KG1 (cell line): Measurements from ENCODE around the gene WDR26.
"Not testable (repeated sequence)": the region's sequence is repeated elsewhere in the genome, so short reads cannot be mapped to it uniquely, and the experiment has no call there.

Experiments
- DNase-seq: peaks from one replicate; lab custom pipeline; 2025; lab: John Stamatoyannopoulos, UW

Gene WDR26

DNA sequence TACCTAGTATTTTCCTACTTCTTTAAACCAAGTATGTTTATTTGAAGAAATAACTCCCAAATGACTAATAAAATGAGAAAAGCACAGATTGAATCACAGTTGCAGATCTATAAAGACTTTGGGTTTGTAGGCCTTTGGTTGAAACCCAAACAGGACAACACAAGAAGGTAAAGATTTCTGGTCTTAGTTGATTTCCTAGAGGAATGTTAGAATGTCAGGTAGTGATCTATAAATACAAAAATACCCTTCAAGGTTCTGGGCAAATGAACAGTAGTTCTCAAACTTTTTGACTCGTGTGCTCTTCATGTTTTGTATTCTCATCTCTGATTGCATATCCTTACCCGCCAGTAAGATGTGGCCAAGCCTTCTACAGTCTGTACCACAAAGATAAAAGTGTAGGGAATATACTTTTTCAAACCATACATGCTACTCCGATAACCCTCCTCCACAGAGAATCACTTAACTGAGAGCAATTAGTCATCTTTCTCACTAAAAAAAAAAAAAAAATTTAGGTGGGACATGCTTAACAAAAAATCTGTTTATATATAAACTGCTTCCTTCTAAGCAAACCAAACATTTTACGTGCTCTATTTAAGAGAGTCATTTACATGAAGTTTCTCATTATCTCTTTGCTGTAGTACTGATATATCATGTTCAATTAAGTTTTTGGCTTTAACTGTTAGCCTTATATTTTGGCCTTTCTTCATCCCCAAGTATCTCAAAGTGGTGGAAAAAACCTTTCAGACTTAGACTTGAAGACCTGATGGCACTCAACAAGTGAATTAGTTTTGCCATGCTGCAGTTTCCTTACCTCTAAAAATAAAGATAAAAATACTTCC, 42.0 kb downstream of the WDR26 start:
- no peak for DNase-seq

DNA sequence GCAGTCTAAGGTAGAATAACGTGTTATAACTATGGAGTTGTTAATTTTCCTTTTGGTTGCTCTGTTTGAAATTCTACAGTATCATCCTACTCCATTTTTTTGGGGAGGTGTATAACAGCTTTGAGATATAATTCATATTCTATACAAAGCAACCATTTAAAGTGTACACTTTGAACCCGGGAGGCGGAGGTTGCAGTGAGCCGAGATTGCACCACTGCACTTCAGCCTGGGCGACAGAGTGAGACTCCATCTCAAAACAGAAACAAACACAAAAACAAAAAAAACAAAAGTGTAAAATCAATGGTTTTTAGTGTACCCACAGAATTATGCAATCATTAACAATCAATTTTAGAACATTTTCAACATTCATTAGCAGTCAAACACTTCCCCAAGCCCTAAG, 44.1 kb downstream of the WDR26 start:
- no peak for DNase-seq

DNA sequence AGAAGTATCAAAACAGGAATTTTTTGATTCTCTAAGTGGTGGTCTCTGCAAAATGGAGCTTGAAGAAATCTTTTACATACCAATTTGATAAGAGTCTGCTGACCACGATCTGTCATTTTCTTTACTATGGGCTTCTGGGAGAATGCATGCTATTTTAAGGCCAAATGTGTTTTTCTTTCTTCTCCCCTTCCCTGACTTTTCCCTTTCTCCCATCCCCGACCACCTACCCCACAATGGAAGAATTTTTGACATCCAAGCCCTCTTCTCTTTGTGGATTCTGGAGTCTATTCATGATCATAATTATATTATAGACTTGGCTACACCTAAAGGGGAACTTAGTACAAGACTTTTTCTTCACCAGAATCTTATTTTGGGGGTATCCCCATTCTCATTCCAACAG, 46.7 kb downstream of the WDR26 start:
- DNase-seq = no peak

DNA sequence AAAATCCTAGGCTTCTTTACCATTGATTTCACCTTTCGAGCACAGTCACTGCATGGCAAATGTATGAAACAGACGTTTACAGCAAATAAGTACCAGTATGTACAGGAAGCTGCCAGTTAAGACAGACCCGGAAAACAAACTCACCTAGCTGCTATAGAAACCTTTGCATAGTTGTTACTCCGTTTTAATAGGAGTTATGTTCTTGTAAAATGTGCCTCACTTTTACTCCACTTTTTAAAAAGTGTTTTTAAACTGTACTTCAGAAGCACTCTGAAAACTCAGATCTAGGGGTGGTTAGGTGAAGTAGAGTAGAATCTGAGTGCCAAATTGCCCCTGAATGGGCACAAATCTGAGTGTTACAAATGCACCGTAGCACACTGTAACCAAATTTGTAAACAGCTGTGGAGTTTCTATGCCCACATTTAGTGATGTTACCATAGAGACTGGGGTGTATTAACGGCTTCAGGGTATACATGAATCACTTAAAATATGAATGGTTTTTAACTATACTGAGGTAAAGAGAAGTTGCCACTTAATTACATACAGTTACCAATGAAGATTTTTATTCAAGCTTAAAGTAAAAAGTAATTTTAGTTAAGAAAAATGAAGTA, 47.2 kb downstream of the WDR26 start:
- DNase-seq = no peak

DNA sequence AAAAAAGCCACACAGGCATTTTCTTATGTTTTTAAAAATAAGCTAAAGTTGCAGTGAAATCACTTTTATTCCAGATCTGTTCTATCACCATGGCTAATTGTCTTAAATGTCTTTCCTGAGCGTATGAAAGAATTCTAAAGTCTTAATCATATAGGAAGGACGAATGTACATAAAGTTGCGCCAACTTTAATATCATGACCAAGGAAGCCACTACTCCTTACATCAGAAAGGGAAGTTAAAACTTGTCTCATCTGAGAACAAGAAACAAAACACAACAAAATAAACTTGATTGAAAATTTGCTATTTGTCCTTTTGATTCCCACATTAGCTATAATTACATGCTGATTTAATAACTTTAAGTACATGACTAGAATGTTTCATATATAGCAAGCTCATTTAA, 51.4 kb downstream of the WDR26 start:
- DNase-seq = no peak

DNA sequence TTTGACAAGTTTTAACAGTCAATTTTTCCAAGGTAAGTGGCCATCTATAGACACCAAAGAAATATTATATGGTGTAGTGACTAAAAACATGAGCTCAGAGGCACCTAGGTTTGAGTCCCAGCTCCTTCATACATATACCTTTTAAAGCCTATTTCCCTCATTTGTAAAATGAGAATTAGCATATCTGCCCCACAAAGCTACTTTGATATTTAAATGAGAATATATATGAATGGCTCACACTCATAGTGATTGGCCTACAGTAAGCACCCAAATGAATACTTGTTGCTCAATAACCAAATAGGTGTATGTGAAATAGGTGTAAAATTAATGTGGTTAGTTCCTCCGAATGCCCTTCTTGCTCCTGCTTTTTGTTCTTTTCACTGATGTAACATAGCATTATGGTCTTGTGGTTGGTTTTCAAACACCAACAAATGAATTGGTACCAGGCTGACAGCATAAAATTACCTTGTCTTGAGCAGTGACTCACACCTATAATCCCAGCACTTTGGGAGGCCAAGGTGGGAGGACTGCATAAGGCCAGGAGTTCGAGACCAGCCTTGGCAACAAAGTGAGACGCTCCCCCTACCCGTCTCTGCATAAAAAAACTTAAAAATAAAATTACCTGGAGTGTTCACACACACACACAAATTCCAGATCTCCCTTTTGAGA, 52.6 kb downstream of the WDR26 start:
- DNase-seq = no peak

DNA sequence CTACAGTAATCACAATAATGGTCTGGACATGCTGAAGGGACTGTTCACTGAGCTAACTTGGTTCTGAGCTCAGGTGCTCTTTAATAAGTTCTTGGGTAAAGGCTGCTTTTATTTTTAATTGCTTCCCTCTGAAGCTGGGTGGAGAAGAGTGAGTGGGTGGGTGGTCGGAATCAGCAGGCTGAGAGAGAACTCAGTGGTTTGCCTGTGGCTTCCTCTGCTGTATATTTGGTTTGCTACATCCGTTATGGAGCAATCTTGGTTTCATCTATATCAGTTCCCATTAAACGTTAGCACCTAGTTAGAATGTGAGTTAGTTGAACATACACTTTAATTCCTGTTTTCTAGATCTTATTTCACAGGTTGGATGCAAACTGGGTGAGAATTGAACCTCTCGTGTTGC, 54.6 kb downstream of the WDR26 start:
- peak; percentile 64 for DNase-seq

DNA sequence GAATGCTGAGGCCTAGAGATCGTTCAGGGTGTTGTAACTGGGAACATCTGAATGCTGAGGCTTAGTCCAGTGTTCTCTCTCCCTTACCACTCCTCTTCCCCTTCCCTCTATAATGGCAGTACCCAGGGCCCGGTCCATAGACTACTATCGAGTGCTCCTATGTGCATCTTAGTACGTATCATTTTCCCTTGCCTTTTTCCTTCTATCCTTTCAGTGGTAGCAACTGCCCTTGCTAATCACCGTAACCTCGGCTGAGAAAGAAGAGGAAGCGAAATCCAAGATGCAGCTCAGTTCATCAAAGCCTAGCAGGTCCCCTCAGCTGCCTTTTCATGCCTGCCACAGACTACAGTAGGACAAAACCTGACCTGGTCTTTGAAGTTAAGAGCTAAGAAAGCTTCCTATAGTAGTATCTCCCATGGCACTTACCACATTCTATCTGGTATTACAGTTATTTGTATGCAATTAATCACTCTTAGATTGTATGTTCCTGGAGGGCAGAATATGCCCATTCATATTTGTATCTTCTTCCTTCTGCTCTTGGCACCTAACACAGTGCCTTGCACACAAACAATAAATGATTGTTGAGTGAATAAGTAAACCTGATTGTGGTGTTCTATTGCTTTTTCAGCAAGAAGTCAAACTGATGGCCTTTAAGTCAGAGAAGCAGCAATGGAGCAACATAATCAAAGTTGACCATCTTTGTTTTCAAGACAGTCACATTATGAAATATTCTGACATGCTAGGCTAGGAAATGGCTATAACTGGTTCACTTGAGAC, 55.6 kb downstream of the WDR26 start:
- DNase-seq = no peak

DNA sequence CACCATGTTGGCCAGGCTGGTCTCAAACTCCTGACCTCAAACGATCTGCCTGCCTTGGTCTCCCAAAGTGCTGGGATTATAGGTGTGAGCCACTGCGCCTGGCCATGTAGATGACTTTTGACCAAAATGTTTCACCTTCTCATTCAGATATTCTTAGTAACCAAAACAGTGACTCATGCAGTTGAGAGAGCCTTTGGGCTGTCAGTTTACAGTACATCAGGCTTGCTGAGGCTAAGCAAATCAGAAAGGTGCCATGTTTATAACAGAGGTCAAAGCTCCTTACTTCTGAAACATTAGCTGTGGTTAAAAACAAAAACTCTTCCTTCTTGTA, 57.0 kb downstream of the WDR26 start:
- DNase-seq = no peak

DNA sequence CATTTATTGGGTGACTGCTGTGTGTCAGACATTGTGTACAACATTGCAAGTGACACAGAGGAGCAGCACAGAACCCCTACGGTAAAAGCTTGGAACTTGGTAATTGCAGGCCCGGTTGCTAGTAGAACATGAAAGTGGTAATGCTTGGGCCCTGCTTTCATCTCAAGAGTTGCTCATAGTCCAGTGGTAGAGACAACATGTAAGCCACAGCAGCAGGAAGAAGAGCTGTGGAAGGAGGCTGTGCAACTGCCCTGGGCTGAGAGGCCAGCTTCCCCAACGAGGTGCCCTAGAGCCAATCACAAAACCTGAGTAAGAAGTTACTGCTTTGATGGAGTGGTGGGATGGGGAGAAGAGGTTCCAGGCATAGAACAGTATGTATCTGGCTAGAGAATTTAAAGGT, 59.5 kb downstream of the WDR26 start:
- DNase-seq = no peak

DNA sequence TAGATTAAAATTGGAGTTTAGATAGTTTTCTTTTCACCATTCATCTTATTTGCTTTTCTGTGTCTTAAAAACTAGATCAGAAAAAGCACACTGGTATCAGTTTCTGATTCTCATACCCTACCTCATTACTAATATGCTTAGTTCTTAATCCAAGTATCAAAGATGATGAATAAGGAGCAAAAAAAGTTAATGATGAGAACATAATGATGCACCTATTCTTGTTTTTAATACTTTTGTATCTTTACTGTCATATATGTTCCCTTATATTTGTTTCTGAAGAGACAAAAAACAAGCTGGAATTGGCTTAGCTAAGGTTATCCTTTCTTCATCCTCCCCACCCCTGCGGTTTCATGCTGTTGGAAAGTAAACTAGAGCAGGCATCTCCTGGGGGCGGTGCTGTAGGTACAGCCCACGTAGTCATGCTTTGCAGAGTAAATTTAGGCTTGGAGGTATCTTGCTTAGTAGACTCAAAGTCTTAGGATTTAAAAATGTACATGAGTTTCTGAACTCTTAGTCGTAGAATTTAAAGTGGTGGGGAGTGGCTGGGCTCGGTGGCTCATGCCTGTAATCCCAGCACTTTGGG, 61.5 kb downstream of the WDR26 start:
- DNase-seq = no peak

DNA sequence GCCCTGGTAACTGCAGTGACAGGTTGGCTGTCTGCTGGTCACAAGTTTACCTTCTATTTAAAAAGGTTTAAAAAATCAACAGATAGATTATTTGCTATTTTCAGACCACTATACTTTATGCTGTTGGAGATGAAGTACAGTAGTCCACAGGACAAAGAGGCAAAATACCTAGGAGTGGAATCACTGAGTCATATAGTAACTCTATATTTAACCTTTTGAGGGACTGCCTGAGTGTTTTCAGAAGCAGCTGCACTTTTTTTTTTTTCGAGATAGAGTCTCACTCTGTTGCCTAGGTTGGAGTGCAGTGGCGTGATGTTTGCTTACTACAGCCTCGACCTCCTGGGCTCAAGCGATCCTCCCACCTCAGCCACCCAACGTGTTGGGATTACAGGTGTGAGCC, 66.2 kb downstream of the WDR26 start:
- DNase-seq = no peak

DNA sequence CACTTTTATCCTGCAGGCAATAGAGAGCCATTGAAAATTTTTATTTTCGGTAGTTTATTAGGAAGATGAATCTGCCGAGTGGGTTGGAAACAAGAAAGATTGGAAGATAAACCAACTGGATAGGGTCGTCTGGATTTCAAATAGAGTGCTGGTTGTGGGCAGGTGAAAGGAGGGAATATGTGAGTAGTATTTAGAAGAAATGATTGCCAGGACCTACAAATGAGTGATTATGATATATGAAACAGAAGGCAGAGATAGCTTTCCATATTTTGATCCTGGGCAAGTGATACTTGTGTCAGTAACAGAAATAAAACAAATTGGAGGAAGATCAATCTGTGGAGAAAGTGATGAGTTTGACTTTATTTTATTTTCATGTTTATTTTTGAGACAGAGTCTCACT, 75.4 kb downstream of the WDR26 start:
- no peak for DNase-seq

DNA sequence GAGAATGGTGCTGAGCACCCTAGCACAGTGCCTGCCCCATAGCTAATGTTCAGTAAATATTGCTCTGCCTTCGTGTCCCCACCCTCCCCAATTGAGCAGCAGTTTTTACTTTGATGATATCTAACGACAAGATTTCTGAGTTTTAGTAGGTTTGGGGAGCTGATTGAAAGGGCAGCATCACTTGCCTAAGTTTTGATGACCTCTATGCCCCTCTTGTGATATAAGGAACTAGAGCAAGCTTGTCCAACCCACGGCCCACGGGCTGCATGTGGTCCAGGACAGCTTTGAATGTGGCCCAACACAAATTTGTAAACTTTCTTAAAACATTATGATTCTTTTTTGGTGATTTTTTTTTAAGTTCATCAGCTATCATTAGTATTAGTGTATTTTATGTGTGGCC, 76.4 kb downstream of the WDR26 start:
- no peak for DNase-seq

DNA sequence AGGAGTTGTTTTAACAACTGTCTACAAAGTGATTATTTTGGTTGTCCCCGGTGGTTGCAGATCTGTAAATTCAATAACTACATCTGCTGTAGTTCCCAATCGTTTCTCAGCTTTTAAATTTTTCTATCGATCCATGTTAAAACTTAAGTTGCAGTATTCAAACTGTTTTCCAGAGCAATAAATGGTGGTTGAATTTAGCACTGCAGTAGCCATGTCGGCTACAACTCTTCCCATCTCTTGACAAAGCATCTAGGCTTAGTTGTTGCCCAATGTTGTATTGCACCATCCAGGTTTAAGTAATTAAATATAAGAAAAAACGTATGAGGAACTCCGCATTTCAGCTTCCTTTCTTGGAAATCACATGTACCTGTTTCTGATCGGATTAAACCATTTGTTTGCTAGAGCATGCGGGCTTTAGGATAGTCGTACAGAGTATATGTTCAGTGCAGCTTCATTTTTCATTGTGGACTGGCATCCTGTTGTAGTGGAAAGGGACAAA, 76.9 kb downstream of the WDR26 start:
- DNase-seq = peak; percentile 36

DNA sequence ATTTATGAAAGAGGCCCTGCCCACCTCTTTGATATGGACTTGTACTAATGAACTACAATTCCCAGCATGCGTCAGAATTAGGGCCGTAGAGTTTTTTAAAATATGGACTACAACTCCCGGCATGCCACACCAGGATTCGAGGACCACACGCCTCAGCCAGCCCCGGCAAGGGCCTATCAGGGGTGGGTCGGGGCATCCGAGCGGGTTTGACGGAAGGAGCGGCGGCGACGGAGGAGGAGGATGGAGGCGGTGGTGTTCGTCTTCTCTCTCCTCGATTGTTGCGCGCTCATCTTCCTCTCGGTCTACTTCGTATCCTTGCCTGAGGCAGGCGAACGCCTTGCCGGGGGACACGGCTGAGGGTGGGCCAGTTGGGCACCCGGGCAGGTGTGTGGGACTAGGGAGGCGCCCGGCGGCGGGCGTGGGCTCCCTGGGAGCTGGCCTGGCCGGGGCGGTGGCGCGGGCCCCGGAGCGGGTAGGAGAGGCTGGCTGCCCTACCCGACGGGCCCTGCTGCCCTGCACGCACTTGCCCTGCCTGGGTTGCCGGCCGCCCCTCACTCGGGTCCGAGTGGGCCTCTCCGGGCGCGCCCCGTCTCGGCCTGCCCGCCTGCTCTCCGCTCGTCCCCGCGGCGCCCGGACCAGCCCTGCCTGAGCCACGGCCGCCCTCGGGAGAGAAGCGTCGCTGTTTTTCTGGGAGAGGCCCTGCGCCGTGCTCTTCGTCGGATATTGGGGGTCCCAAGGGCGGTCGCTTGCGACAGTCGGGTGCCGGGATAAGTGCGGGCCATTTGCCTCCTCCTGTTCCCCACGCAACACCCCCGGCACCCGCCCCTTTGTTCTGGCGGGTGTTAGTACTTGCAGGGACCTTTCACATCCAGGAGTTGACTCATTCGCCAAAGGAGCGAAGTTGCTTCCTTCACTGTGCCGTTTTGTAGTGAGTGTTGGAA, 77.6 kb downstream of the WDR26 start, which contains the start of gene CNIH4:
TSS of gene CNIH4 (plus strand) at position 195 of the 941 bp plus-strand sequence. CDS start at position 241, 46 bp downstream.
- DNase-seq = peak; percentile 90

DNA sequence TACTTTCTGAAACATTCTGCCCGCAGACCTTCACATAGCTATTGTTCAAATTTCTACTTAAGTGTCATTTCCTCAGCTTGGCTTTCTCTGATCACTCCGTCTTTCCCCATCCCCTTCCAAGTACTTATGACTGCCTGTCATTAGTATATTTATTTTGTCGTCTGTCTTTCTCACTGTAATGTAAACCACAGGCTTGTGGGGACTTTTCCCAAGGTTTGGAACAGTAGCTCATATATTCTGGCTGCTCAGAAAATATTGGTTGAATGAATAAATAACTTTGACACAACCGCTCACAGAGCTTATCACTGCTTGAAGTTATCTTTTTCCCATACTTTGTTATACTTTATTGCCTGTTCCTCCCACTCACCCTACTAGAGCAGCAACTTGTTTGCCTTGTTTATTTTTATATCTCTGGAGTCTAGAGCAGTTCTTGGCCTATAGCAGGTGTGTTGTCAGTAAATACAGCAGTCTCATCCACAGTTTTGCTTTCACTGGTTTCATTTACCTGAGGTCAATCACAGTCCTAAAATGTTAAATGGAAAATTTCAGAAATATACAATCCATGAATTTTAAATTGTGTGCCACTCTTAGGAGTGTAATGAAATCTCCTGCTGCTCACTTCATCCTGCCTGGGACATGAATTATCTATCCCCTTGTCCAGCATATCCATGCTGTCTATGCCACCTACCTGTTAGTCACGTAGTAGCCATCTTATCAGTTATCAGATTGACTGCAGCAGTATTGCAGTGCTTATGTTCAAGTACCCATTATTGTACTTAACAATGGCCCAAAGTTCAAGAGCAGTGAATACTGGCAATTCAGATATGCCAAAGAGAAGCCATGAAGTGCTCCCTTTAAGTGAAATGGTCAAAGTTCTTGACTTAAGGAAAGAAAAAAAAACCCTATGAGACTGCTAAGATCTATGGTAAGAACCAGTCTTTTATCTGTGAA, 80.3 kb downstream of the WDR26 start:
- DNase-seq = no peak

DNA sequence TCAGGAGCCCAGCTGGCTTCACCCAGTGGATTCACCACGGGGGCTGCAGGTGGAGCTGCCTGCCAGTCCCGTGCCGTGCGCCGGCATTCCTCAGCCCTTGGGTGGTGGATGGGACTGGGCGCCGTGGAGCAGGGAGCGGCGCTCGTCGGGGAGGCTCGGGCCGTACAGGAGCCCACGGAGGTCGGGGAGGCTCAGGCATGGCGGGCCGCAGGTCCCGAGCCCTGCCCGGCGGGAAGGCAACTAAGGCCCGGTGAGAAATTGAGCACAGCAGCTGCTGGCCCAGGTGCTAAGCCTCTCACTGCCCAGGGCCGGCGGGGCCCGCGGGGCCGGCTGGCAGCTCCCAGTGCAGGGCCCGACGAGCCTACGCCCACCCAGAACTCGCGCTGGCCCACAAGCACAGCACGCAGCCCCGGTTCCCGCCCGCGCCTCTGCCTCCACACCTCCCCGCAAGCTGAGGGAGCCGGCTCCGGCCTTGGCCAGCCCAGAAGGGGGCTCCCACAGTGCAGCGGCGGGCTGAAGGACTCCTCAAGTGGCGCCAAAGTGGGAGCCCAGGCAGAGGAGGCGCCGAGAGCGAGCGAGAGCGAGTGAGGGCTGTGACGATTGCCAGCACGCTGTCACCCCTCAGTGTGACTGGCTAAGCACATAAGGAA, 82.0 kb downstream of the WDR26 start:
- not testable (repeated sequence) for DNase-seq

DNA sequence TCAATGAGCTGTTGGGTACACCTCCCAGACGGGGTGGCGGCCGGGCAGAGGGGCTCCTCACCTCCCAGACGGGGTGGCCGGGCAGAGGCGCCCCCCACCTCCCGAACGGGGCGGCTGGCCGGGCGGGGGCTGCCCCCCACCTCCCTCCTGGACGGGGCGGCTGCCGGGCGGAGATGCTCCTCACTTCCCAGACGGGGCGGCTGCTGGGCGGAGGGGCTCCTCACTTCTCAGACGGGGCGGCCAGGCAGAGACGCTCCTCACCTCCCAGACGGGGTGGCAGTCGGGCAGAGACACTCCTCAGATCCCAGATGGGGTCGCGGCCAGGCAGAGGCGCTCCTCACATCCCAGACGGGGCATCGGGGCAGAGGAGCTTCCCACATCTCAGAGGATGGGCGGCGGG, 84.9 kb downstream of the WDR26 start:
- not testable (repeated sequence) for DNase-seq
